Esophagus squamous epithelium (tissue), 4 donors: Measurements from ENCODE around the gene MMP24.

ENCODE experiments used
- CTCF ChIP-seq, 6 experiments: fragments of 450-650 bp in 4 of 6; fragments of 200-600 bp in 2 of 6; sonication (generic) in 2 of 6; IDR thresholded peaks; one replicate each; pipeline ENCODE4 v1.5.1; 2016 to 2019; ENCODE audit warnings: antibody characterized with exemption in 6 of 6, mild to moderate bottlenecking in 4 of 6, moderate library complexity in 4 of 6
- POLR2A ChIP-seq, 4 donors: fragments of 450-650 bp; IDR thresholded peaks; one replicate each; pipeline ENCODE4 v1.6.1; 2017; ENCODE audit warnings: antibody characterized with exemption in 4 of 4, mild to moderate bottlenecking in 4 of 4, moderate library complexity in 3 of 4

GRCh38 chr20:35207950-35208611 lies 18.4 kb upstream of the MMP24 start:
- TF ChIP-seq CTCF (IDR thresholded peaks at IDR 0.05), result peak; percentile 59 to 90 (median 82)
- TF ChIP-seq POLR2A (IDR thresholded peaks at IDR 0.05), result no peak
